Subcutaneous adipose tissue (tissue), 4 donors: Measurements from ENCODE around the gene AFF3. TPM values are rescaled to one million over a fixed set of nuclear protein-coding genes. Genes with fewer than 3 reads are reported as not detected.

ENCODE experiments used
- total RNA-seq, 4 donors: library from RNA; depleted of rRNA; stranded (reverse); fragments of >200 nt; gene quantifications; one replicate each; pipeline ENCODE4 v1.1.0, GENCODE V29; 2016
- TF ChIP-seq, protein P1 (sequence below): fragments of 450-650 bp; IDR thresholded peaks from one replicate; pipeline ENCODE4 v1.5.1; 2016; ENCODE audit warnings: low read depth, mild to moderate bottlenecking, control low read depth, antibody characterized with exemption, moderate library complexity

The AFF3 gene
- total RNA-seq, 4 donors from 2014 or later = 2.5 to 6.2 (median 5.6) TPM

- TF ChIP-seq, protein P1, sequence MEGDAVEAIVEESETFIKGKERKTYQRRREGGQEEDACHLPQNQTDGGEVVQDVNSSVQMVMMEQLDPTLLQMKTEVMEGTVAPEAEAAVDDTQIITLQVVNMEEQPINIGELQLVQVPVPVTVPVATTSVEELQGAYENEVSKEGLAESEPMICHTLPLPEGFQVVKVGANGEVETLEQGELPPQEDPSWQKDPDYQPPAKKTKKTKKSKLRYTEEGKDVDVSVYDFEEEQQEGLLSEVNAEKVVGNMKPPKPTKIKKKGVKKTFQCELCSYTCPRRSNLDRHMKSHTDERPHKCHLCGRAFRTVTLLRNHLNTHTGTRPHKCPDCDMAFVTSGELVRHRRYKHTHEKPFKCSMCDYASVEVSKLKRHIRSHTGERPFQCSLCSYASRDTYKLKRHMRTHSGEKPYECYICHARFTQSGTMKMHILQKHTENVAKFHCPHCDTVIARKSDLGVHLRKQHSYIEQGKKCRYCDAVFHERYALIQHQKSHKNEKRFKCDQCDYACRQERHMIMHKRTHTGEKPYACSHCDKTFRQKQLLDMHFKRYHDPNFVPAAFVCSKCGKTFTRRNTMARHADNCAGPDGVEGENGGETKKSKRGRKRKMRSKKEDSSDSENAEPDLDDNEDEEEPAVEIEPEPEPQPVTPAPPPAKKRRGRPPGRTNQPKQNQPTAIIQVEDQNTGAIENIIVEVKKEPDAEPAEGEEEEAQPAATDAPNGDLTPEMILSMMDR = no peak
Measured at GRCh38 chr2:99609851-99610381, 532.5 kb downstream of the AFF3 start.

- TF ChIP-seq, protein P1 = no peak
Measured at GRCh38 chr2:99608861-99609260, 533.5 kb downstream of the AFF3 start.

DNA sequence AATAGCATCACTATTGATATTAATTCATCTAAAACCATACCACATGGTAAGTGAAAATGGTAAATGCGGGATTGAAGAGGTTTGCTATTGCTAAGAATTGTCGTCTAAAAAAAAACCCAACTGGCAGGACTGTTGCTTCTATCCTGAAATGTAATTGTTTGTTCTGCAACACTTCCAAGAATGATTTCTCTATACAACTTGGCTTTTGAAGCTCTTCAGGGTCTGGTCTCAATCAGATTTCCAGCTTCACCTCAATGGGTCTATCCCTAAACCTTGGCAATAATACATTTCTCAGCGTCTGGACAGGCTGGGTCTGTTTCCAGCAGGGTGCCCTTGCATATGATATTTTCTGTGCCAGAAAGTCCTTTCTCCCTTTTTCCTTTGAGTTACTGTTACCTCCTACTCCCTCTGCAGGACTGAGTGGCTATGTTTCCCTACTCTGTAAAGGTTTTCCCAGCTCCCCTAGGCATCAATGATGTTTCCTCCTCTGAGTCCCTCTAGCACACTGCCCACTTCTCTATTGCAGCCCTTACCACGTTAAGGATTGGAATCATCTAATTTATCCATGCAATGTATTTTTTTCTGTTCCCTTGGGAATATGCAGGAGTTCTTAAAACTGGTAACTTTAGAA is 534.4 kb downstream of the AFF3 start:
- TF ChIP-seq, protein P1 = no peak

DNA sequence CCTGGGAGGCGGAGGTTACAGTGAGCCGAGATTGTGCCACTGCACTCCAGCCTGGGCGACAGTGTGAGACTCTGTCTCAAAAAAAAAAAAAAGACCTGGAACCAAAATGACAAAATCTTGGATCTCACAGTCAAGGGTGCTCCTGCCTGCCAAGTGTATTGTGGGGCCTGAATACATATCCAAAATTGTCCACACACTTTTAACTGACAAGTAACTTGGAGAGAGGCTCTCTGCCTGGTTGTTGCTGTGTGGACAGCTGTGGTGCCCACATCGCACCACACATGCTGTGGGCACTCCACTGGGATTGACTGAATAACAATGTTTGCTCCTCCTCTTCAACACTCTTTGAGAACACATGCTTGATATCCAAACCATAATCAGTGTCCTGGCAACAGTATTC is 534.9 kb downstream of the AFF3 start:
- TF ChIP-seq, protein P1 = no peak

DNA sequence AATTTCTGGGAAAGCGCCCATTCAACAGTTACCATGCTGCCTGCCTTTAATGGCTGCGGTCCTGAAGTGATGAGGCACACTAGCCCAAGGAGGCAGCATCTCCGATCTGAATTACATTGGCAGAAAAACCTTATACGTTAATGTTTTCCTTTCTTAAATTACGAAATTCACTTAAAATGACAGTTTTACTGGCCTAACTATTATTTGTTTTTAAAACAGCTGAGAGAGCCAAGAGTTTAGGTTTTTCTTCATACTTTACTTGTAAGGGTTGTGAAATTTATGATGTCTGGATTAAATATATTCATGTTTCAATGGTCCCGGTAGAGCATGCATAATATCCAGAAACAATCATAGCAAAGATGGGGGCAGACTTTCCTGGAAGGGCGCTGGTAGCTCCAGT is 537.4 kb downstream of the AFF3 start:
- TF ChIP-seq, protein P1 = no peak

- TF ChIP-seq, protein P1 = no peak
Measured at GRCh38 chr2:99602476-99602875, 539.9 kb downstream of the AFF3 start.

DNA sequence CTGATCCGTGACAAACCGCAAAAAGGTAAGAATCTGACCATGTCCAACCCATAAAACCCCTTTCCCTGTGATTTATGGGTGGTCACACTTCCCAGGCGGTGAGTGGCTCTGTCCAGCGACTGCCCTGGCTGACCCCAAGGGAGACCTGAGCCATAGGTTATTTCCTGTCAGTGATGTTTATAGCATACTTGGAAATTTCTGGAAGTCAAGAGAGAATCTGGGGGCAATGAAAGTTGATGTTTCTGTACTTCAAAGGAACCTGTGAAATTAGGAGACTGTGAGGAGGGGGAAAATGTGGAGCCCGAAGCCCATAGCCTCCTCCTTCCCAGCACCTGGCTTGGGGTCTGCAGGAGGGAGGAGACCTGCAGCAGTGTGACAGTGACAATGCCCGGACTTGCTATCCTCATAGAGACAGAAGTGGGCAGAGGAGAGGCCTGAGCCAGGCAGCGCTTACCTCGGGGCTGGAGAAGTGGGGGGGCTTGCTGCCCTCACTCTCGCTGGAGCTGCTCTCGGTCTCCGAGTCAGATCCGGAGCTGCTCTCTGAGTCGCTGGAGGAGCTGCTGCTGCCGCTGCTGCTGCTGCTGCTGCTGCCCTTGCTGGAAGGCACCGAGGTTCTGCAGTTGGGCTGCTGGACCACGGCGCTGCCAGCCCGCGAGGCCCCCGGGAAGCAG is 541.3 kb downstream of the AFF3 start:
- TF ChIP-seq, protein P1 = no peak
